GM19193 (cell line): ENCODE results near the gene ZHX3.

Source experiments
- POLR2A ChIP-seq: IDR thresholded peaks from 4 replicates; pipeline ENCODE4 v1.6.1; 2011; ENCODE audit not compliant: insufficient read depth, insufficient read length; ENCODE audit errors: extremely low read depth

Gene ZHX3

GRCh38 chr20:41131594-41132387, 185.7 kb downstream of the ZHX3 start:
- no peak for TF ChIP-seq POLR2A
